Hematopoietic multipotent progenitor cell treated with erythropoietin and hydrocortisone succinate and interleukin-3 and kit ligand, for 17 days (in vitro differentiated cells): ENCODE data around the gene PRDX2.
"Not testable (repeated sequence)": the region's sequence is repeated elsewhere in the genome, so short reads cannot be mapped to it uniquely, and the experiment has no call there.

Experiments
- DNase-seq: peaks from one replicate; pipeline ENCODE4 v3.0.0-alpha.2; 2015; ENCODE audit warnings: low spot score

The PRDX2 gene

GRCh38 chr19:12825254-12826131, 23.9 kb upstream of the PRDX2 start:
- DNase-seq = no peak

- DNase-seq = no peak
Measured at GRCh38 chr19:12821761-12822160, 20.2 kb upstream of the PRDX2 start.

- not testable (repeated sequence) for DNase-seq
Measured at GRCh38 chr19:12817810-12818209, 16.2 kb upstream of the PRDX2 start.

GRCh38 chr19:12817188-12817587, 15.6 kb upstream of the PRDX2 start:
- not testable (repeated sequence) for DNase-seq

GRCh38 chr19:12815088-12815487, 13.5 kb upstream of the PRDX2 start:
- DNase-seq = no peak

- peak; percentile 84 for DNase-seq
Measured at GRCh38 chr19:12806242-12807081, 4.9 kb upstream of the PRDX2 start, which contains the start of gene RNASEH2A. Gene RNASEH2A, plus strand, starts transcription at chr19:12806584. Its CDS starts 90 bp downstream, at chr19:12806674.

- DNase-seq = no peak
Measured at GRCh38 chr19:12804051-12804450, 2.5 kb upstream of the PRDX2 start.

GRCh38 chr19:12802267-12803106, 887 bp upstream of the PRDX2 start:
- DNase-seq = peak; percentile 17

- DNase-seq = peak; percentile 41
Measured at GRCh38 chr19:12800923-12801465, 606 bp downstream of the PRDX2 start.

- DNase-seq = peak; percentile 80
Measured at GRCh38 chr19:12800466-12800770, 1.2 kb downstream of the PRDX2 start.

- DNase-seq = peak; percentile 37
Measured at GRCh38 chr19:12799742-12800465, 1.7 kb downstream of the PRDX2 start.

- DNase-seq = not testable (repeated sequence)
Measured at GRCh38 chr19:12797607-12798006, 4.0 kb downstream of the PRDX2 start.

GRCh38 chr19:12797141-12797587, 4.4 kb downstream of the PRDX2 start:
- peak; percentile 15 for DNase-seq

GRCh38 chr19:12796146-12797071, 5.2 kb downstream of the PRDX2 start:
- peak; percentile 90 for DNase-seq

- no peak for DNase-seq
Measured at GRCh38 chr19:12794971-12795381, 6.6 kb downstream of the PRDX2 start.

GRCh38 chr19:12794196-12794941, 7.2 kb downstream of the PRDX2 start:
- no peak for DNase-seq

GRCh38 chr19:12793290-12794195, 8.1 kb downstream of the PRDX2 start:
- DNase-seq = peak; percentile 99

- no peak for DNase-seq
Measured at GRCh38 chr19:12792853-12793289, 8.7 kb downstream of the PRDX2 start.
